Esophagus muscularis mucosa (tissue), 4 donors: ENCODE results near the gene PKDCC. TPM values are rescaled to one million over a fixed set of nuclear protein-coding genes. Genes with fewer than 3 reads are reported as not detected.

ENCODE experiments used
- DNase-seq: peaks from one replicate; pipeline ENCODE4 v3.0.0-alpha.2; 2017; ENCODE audit errors: extremely low spot score
- H3K27ac ChIP-seq, 4 donors: fragments of 200-600 bp; sonication (generic); replicated peaks in 1 of 4; 1 replicate in 3 of 4; 2 replicates in 1 of 4; pipeline ENCODE4 v1.5.1; 2016 to 2019; ENCODE audit warnings: mild to moderate bottlenecking in 1 of 4
- H3K27me3 ChIP-seq, 4 donors: fragments of 200-600 bp; sonication (generic); one replicate each; pipeline versions ENCODE4 v1.5.1 to v1.6.0; 2016 to 2019
- H3K36me3 ChIP-seq, 4 donors: fragments of 200-600 bp; sonication (generic); one replicate each; pipeline ENCODE4 v1.5.1; 2016 to 2019
- H3K4me1 ChIP-seq, 4 donors: fragments of 200-600 bp; sonication (generic); one replicate each; pipeline ENCODE4 v1.5.1; 2016 to 2019
- H3K4me3 ChIP-seq, 4 donors: fragments of 200-600 bp; sonication (generic); 1 replicate in 2 of 4; 2 replicates in 2 of 4; pipeline ENCODE4 v1.5.1; 2016 to 2019; ENCODE audit warnings: mild to moderate bottlenecking in 4 of 4, moderate library complexity in 1 of 4
- H3K9me3 ChIP-seq, 4 donors: fragments of 200-600 bp; sonication (generic); 1 replicate in 3 of 4; 2 replicates in 1 of 4; pipeline ENCODE4 v1.5.1; 2016 to 2019
- EP300 ChIP-seq: sonication (generic); formaldehyde crosslinking; IDR thresholded peaks from one replicate; pipeline ENCODE4 v1.6.1; 2017; ENCODE audit warnings: antibody characterized with exemption
- POLR2A ChIP-seq: fragments of 450-650 bp; IDR thresholded peaks from one replicate; pipeline ENCODE4 v1.6.1; 2017; ENCODE audit warnings: antibody characterized with exemption, moderate library complexity, mild to moderate bottlenecking, low read depth
- POLR2AphosphoS5 ChIP-seq, 2 donors: sonication (generic); formaldehyde crosslinking; IDR thresholded peaks; one replicate each; pipeline ENCODE4 v1.6.1; 2017; ENCODE audit warnings: antibody characterized with exemption in 2 of 2
- WGBS: methylation state at CpG from one replicate; pipeline ENCODE4 v1.1.5; 2018; 5-methylcytosine and 5-hydroxymethylcytosine counted together
- intact Hi-C: fragments of 100-400 bp; cut with DNase I; formaldehyde crosslinking; loops from one replicate; pipeline ENCODE4 v1.15.1; 2023
- total RNA-seq, 4 donors: library from RNA; depleted of rRNA; stranded (reverse); fragments of >200 nt; gene quantifications; one replicate each; pipeline versions ENCODE4 v1.1.0 to v1.2.1, GENCODE V29; 2016
- TF ChIP-seq, protein P1 (sequence below), 3 experiments: fragments of 200-600 bp in 2 of 3; fragments of 450-650 bp in 1 of 3; sonication (generic) in 2 of 3; IDR thresholded peaks; one replicate each; pipeline ENCODE4 v1.5.1; 2017 to 2019; ENCODE audit warnings: antibody characterized with exemption in 3 of 3, mild to moderate bottlenecking in 2 of 3, moderate library complexity in 1 of 3

Gene PKDCC
- total RNA-seq, 4 donors from 2014 or later = 102 to 290 (median 208) TPM

DNA sequence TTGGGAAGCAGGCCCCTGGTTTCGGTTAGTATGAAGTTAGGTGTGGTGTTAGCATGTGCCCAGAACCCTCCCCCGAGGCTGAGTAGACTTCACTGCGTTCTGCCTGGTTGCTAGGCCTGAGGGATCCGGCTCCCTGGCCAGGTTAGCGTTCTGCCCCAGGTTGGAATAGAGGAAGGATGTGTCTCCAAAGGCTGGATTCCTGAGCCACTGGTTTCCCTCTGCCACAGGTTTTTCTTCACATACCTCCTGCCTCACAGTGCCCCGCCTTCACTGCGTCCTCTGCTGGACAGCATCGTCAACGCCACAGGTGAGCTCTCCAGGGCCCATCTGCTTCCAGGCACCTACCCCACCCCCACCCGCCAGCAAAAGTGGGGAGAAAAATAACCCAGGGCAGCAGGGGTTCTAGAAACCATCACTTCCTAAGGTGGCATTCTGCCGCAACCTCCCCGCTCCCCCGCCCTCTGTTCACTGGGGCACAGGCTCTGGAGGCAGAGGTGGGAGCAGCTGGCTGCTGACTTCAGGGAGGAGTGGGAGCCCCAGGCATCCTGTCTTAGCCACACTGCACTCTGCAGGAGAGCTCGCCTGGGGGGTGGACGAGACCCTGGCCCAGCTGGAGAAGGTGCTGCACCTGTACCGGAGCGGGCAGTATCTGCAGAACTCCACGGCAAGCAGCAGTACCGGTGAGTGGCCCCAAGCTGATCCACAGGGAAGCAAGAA lies 7.1 kb downstream of the PKDCC start:
- Histone ChIP-seq H3K4me1 (peaks cover 67 to 98% (median 92%) of the 10 kb centered on the region in 4 donors), H3K9me3 (no peaks in the 10 kb centered on the region), H3K4me3 (peak overlapping the region; percentile 7 to 32 (median 28)), H3K27me3 (no peaks in the 10 kb centered on the region), H3K36me3 (peaks cover 35 to 60% (median 54%) of the 10 kb centered on the region in 4 donors), H3K27ac (peak overlapping the region; percentile 90 to 97 (median 94))
- TF ChIP-seq POLR2AphosphoS5 (IDR thresholded peaks at IDR 0.05) = no peak
- TF ChIP-seq, protein P1, sequence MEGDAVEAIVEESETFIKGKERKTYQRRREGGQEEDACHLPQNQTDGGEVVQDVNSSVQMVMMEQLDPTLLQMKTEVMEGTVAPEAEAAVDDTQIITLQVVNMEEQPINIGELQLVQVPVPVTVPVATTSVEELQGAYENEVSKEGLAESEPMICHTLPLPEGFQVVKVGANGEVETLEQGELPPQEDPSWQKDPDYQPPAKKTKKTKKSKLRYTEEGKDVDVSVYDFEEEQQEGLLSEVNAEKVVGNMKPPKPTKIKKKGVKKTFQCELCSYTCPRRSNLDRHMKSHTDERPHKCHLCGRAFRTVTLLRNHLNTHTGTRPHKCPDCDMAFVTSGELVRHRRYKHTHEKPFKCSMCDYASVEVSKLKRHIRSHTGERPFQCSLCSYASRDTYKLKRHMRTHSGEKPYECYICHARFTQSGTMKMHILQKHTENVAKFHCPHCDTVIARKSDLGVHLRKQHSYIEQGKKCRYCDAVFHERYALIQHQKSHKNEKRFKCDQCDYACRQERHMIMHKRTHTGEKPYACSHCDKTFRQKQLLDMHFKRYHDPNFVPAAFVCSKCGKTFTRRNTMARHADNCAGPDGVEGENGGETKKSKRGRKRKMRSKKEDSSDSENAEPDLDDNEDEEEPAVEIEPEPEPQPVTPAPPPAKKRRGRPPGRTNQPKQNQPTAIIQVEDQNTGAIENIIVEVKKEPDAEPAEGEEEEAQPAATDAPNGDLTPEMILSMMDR (IDR thresholded peaks at IDR 0.05) = peak in 2 of 3 experiments; percentile 8 to 29
- intact Hi-C loops = no loop called here
- 57% methylated on average over 10 of the region's 19 CpGs for WGBS
- DNase-seq = no peak

DNA sequence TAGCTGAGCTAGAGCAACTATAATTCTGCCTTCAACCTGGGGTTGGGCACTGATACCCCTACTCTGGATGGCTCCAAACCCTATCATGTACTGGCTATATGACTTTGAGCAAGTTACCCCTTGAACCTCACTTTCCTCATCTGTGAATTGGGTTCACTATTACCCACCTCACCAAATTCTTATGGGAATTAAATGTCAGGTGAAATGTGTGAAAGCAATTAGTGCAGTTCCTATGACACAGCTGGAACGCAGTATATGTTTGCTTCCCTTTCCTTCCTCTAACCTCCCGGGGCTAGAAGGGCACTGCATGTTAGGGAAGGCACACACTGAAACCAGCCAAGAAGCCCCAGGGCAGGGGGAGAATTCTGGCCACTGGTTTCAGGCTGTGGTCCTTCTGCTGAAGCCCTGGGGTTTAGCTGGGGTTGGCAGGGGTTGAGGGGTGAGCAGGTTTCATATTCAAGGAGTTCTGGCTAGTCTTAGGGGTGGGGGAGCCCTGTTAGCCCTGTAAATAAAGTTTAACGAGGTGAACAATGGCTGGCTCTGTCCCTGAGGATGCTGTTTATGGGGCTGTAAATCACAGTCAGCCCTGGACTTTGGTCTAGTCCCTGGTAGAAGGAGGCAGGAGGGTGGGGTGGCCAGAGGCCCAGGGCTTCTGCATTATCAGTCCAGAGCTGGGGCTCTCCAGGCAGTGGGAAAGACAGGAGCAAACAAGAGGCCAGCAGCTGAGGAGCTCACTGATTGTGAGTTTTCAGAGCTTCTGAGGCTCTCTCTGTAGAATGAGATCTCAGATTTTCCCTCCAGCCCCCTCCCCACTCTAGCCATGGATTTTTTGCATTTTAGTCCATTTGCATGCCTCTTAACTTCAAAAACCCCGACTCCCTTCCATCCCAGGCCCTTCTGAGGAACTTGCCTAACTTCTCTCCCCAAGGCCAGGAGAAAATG lies 8.0 kb downstream of the PKDCC start:
- H3K4me3 ChIP-seq = peak overlapping the region in 1 of 4 donors; percentile 31
- no peaks in the 10 kb centered on the region for H3K27me3 ChIP-seq
- intact Hi-C loops = no loop called here
- peaks cover 77 to 100% (median 98%) of the 10 kb centered on the region in 4 donors for H3K4me1 ChIP-seq
- no peak for TF ChIP-seq EP300
- TF ChIP-seq, protein P1 (IDR thresholded peaks at IDR 0.05) = no peak
- peak in 1 of 2 donors; percentile 3 for TF ChIP-seq POLR2AphosphoS5 (IDR thresholded peaks at IDR 0.05)
- no peak for DNase-seq
- WGBS = 49% methylated on average over 4 of the region's 4 CpGs
- peaks cover 35 to 60% (median 56%) of the 10 kb centered on the region in 4 donors for H3K36me3 ChIP-seq
- peak overlapping the region; percentile 90 to 97 (median 94) for H3K27ac ChIP-seq
- no peaks in the 10 kb centered on the region for H3K9me3 ChIP-seq

DNA sequence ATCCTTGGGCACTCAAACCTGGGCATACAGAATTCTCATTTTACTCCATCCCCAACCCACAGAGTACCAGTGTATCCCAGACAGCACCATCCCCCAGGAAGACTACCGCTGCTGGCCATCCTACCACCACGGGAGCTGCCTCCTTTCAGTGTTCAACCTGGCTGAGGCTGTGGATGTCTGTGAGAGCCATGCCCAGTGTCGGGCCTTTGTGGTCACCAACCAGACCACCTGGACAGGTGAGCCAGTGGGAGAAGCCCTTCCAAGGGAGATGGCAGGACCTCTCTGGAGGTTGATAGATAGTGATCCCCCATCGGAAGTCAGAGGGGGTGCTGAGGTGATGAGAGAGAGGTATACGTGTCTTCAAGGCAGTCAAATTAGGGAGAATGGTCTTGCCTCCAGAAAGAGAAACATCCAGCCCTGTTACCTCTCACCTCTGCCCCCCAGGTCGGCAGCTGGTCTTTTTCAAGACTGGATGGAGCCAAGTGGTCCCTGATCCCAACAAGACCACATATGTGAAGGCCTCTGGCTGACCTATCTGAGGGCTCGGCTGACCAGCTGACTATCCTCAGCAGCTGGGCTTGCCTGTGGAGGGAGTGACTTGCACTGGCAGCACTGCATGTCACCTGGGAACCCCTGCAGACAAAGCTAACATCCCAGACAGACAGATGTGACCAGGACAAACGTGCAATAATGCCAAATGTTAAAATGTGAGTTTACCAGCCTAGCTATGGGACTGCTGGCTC lies 9.5 kb downstream of the PKDCC start:
- intact Hi-C loops = no loop called here
- 72% methylated on average over 7 of the region's 8 CpGs for WGBS
- peak overlapping the region; percentile 90 to 97 (median 94) for H3K27ac ChIP-seq

DNA sequence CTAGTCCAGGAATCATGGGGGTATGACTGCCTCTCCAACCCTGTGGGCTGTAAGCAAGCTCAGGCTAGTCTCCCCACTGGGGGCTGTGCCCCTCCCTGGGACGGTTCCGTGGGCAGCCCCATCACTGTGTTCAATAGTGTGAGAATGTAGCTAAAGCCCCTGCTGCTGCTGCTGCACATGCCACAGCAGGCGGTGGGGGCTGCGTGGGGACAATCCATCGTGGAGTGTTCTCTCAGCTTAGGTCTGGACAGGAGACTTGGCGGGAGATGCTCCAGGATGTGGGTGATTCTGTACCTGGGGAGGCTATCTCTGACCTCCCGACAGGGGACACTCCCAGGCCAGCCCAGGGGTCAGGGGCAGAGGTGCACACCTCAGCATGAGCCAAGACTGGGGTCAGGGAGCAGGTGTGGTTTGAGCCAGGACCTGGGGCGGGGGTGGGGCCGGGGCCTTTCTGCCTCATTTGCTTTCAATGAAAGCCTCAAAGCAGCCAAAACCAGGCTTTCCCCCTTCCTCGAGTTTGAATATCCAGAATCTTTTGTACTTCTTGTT lies 10.2 kb downstream of the PKDCC start:
- intact Hi-C loops = no loop called here
- TF ChIP-seq EP300 (no peak), POLR2AphosphoS5 (IDR thresholded peaks at IDR 0.05) (no peak), POLR2A (no peak)
- TF ChIP-seq, protein P1 (IDR thresholded peaks at IDR 0.05) = no peak
- no peak overlapping the region for H3K4me3 ChIP-seq
- H3K36me3 ChIP-seq = peaks cover 35 to 60% (median 56%) of the 10 kb centered on the region in 4 donors
- H3K9me3 ChIP-seq = no peaks in the 10 kb centered on the region
- H3K4me1 ChIP-seq = peaks cover 66 to 100% (median 98%) of the 10 kb centered on the region in 4 donors
- WGBS = 85% methylated on average over 10 of the region's 10 CpGs
- no peaks in the 10 kb centered on the region for H3K27me3 ChIP-seq
- DNase-seq = no peak
- peak overlapping the region; percentile 90 to 97 (median 94) for H3K27ac ChIP-seq

More for the DNA sequence above, 9.5 kb downstream of the PKDCC start:
- no peak overlapping the region for H3K4me3 ChIP-seq
- H3K27me3 ChIP-seq = no peaks in the 10 kb centered on the region
- H3K4me1 ChIP-seq = peaks cover 73 to 100% (median 98%) of the 10 kb centered on the region in 4 donors
- no peaks in the 10 kb centered on the region for H3K9me3 ChIP-seq
- TF ChIP-seq POLR2AphosphoS5 (IDR thresholded peaks at IDR 0.05) (no peak), POLR2A (no peak), EP300 (no peak)
- TF ChIP-seq, protein P1 (IDR thresholded peaks at IDR 0.05) = no peak
- no peak for DNase-seq
- peaks cover 35 to 60% (median 56%) of the 10 kb centered on the region in 4 donors for H3K36me3 ChIP-seq
